Smooth muscle cell (in vitro differentiated cells): ENCODE measurements around the gene PPP3R1. TPM values are rescaled to one million over a fixed set of nuclear protein-coding genes. Genes with fewer than 3 reads are reported as not detected.
A peak's percentile ranks its signal among the peaks of the same experiment; 100 is the strongest.

ENCODE experiments used
- DNase-seq: peaks from one replicate; lab custom pipeline; 2025; ENCODE audit not compliant: unreplicated experiment; lab: John Stamatoyannopoulos, UW
- H2AFZ ChIP-seq: fragments of 200-600 bp; sonication (generic); 2 replicates; pipeline ENCODE4 v1.6.0; 2016; ENCODE audit warnings: antibody characterized with exemption, low read depth, mild to moderate bottlenecking
- H3F3A ChIP-seq: fragments of 200-600 bp; sonication (generic); 2 replicates; pipeline ENCODE4 v1.6.0; 2017; ENCODE audit warnings: antibody characterized with exemption, low read depth
- H3K27ac ChIP-seq: fragments of 200-600 bp; sonication (generic); 2 replicates; pipeline ENCODE4 v1.5.1; 2016; ENCODE audit warnings: low read depth, mild to moderate bottlenecking
- H3K27me3 ChIP-seq: fragments of 200-600 bp; sonication (generic); 2 replicates; pipeline ENCODE4 v1.6.1; 2016; ENCODE audit warnings: low read depth, mild to moderate bottlenecking
- H3K36me3 ChIP-seq: fragments of 200-600 bp; sonication (generic); 2 replicates; pipeline ENCODE4 v1.5.1; 2016; ENCODE audit warnings: low read depth
- H3K4me1 ChIP-seq: fragments of 200-600 bp; sonication (generic); 2 replicates; pipeline ENCODE4 v1.5.1; 2016; ENCODE audit warnings: low read depth
- H3K4me2 ChIP-seq: fragments of 200-600 bp; sonication (generic); 2 replicates; pipeline ENCODE4 v1.6.0; 2016; ENCODE audit warnings: mild to moderate bottlenecking
- H3K4me3 ChIP-seq: fragments of 200-600 bp; sonication (generic); 2 replicates; pipeline ENCODE4 v1.5.1; 2016; ENCODE audit warnings: mild to moderate bottlenecking
- H3K79me2 ChIP-seq: fragments of 200-600 bp; sonication (generic); 2 replicates; pipeline ENCODE4 v1.6.0; 2016; ENCODE audit warnings: low read depth, mild to moderate bottlenecking
- H3K9ac ChIP-seq: fragments of 200-600 bp; sonication (generic); 2 replicates; pipeline ENCODE4 v1.6.0; 2016; ENCODE audit warnings: low read depth
- H3K9me3 ChIP-seq: fragments of 200-600 bp; sonication (generic); replicated peaks from 2 replicates; pipeline ENCODE4 v1.5.1; 2016; ENCODE audit warnings: low read depth
- H4K20me1 ChIP-seq: fragments of 200-600 bp; sonication (generic); 2 replicates; pipeline ENCODE4 v1.6.0; 2016; ENCODE audit warnings: low read depth
- WGBS: methylation state at CpG from one replicate; pipeline ENCODE4 v1.1.7; 2016; ENCODE audit warnings: low lambda C conversion rate; 5-methylcytosine and 5-hydroxymethylcytosine counted together
- polyA plus RNA-seq: library from polyadenylated mRNA; unstranded; fragments of >200 nt; fragmentation: Nextera tagmentation; extraction: Ambion mirVana; gene quantifications from 2 replicates; pipeline ENCODE4 v1.2.1, GENCODE V29; 2016
- total RNA-seq: library from RNA; depleted of rRNA; stranded (reverse); fragments of >200 nt; gene quantifications from 2 replicates; pipeline ENCODE4 v1.2.3, GENCODE V29; 2014
- TF ChIP-seq, protein P1 (sequence below): fragments of 200-600 bp; sonication (generic); IDR thresholded peaks from 2 replicates; pipeline ENCODE4 v1.5.1; 2017; ENCODE audit warnings: borderline replicate concordance, mild to moderate bottlenecking, antibody characterized with exemption; ENCODE audit not compliant: insufficient read depth, poor library complexity, severe bottlenecking

The PPP3R1 gene
- total and polyA plus RNA-seq, 2 experiments from 2014 or later, result 4.7 to 33.5 TPM

DNA sequence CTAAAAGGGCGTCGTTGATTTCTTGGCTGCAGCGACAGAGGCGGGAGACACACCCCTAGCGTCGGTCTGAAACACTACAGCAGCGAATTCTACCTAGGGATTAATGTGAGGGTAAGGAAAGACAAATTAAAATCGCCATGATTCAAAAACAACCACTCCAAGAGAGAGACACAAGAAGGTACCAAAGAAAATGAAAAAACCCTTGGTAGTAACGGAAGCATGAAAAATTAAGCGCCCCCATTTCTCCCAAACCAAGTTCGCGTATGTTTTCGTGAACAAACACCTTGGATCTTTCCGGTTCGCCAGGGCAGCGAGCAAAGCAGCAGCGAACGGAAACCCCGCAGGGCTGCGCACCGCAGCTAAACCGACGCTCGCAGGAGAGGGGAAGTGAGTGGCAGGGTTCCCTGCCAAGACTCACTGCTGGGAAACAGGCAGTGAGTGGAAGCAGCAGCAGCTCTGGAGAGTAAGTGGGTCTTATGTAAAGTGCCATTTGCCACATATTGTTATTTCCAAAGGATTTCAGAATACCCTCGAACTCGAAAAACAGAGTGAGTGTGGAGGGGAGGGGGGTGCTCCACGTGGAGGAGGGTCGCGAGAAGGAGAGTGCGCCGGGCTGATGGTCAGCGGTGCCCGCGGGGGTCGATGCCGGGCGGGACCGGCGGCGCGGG lies 1.0 kb downstream of the PPP3R1 start:
- Histone ChIP-seq H4K20me1 (peaks cover 50% of the 10 kb centered on the region), H3K27me3 (no peaks in the 10 kb centered on the region), H3K4me3 (peak overlapping the region; percentile 97), H3K79me2 (peaks cover 61% of the 10 kb centered on the region), H3K4me1 (peaks cover 30% of the 10 kb centered on the region), H2AFZ (peak overlapping the region; percentile 81), H3K9ac (peak overlapping the region; percentile 89), H3K27ac (peak overlapping the region; percentile 94), H3K9me3 (no peaks in the 10 kb centered on the region), H3K36me3 (no peaks in the 10 kb centered on the region), H3F3A (peaks cover 10% of the 10 kb centered on the region), H3K4me2 (peak overlapping the region; percentile 92)
- no peak for DNase-seq
- WGBS, result 1% methylated on average over 36 of the region's 41 CpGs
- TF ChIP-seq, protein P1, sequence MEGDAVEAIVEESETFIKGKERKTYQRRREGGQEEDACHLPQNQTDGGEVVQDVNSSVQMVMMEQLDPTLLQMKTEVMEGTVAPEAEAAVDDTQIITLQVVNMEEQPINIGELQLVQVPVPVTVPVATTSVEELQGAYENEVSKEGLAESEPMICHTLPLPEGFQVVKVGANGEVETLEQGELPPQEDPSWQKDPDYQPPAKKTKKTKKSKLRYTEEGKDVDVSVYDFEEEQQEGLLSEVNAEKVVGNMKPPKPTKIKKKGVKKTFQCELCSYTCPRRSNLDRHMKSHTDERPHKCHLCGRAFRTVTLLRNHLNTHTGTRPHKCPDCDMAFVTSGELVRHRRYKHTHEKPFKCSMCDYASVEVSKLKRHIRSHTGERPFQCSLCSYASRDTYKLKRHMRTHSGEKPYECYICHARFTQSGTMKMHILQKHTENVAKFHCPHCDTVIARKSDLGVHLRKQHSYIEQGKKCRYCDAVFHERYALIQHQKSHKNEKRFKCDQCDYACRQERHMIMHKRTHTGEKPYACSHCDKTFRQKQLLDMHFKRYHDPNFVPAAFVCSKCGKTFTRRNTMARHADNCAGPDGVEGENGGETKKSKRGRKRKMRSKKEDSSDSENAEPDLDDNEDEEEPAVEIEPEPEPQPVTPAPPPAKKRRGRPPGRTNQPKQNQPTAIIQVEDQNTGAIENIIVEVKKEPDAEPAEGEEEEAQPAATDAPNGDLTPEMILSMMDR, result peak; percentile 46

DNA sequence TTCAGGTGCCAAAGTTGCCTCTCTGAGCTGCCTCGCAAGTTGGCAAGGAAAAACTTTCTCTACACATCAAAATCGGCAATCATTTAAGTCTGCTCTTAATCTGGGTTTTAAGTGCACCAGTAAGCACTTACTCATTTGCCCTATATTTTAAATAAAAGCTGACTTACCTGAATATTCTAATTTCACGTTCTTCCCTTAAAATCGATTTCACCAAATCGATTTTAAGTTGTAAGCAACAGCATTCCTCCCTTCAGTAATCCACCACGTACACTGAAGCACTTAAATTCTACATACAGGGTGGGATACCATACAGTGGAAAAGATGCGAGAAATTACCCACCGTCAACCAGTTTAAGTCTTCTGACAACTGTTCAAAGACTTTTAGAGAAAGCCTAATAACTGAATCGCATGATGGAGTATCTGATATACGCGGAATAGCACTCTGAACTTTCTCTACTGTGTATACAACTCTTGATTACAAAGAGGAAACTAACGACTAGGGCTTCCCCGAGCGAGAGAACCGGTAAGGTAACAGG lies 1.6 kb downstream of the PPP3R1 start:
- H3K27ac ChIP-seq, result peak overlapping the region; percentile 94
- H3F3A ChIP-seq, result peaks cover 10% of the 10 kb centered on the region
- H3K4me1 ChIP-seq, result peaks cover 30% of the 10 kb centered on the region
- peaks cover 57% of the 10 kb centered on the region for H4K20me1 ChIP-seq
- H3K4me3 ChIP-seq, result peak overlapping the region; percentile 97
- peaks cover 68% of the 10 kb centered on the region for H3K79me2 ChIP-seq
- H3K9me3 ChIP-seq, result no peaks in the 10 kb centered on the region
- peak overlapping the region; percentile 89 for H3K9ac ChIP-seq
- no peaks in the 10 kb centered on the region for H3K36me3 ChIP-seq
- DNase-seq, result no peak
- no peaks in the 10 kb centered on the region for H3K27me3 ChIP-seq
- no peak overlapping the region for H2AFZ ChIP-seq
- H3K4me2 ChIP-seq, result peak overlapping the region; percentile 92
- TF ChIP-seq, protein P1, result no peak
- WGBS, result 7% methylated on average over 15 of the region's 15 CpGs

DNA sequence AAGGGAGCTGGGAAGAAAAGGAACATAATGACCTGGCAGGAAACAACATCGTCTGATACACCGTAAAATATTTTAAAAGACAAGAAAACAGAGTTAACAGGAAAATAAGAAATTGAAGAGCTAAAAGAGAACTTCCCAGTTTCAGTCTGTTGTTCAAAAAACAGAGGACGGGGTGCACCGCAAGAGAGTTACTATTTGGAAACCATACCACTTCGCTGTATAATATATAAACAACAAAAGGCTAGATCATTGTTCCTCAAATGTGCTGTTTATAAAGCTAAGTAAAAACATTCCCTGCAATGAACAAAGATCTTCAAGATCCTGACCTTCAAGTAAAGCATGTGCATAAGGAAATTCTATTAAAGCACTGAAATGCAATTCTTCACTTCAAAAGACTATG lies 2.1 kb downstream of the PPP3R1 start:
- TF ChIP-seq, protein P1, result no peak
- peaks cover 30% of the 10 kb centered on the region for H3K4me1 ChIP-seq
- H3K4me3 ChIP-seq, result peak overlapping the region; percentile 97
- no peak for DNase-seq
- H2AFZ ChIP-seq, result no peak overlapping the region
- no peaks in the 10 kb centered on the region for H3K9me3 ChIP-seq
- H3K27ac ChIP-seq, result peak overlapping the region; percentile 94
- H3K79me2 ChIP-seq, result peaks cover 73% of the 10 kb centered on the region
- H4K20me1 ChIP-seq, result peaks cover 62% of the 10 kb centered on the region
- H3K27me3 ChIP-seq, result no peaks in the 10 kb centered on the region
- peaks cover 10% of the 10 kb centered on the region for H3F3A ChIP-seq
- H3K36me3 ChIP-seq, result no peaks in the 10 kb centered on the region
- peak overlapping the region; percentile 89 for H3K9ac ChIP-seq
- peak overlapping the region; percentile 92 for H3K4me2 ChIP-seq
- 49% methylated on average over 5 of the region's 5 CpGs for WGBS
